ENCODE measurements around the gene NPAS2.

Gene NPAS2

DNA sequence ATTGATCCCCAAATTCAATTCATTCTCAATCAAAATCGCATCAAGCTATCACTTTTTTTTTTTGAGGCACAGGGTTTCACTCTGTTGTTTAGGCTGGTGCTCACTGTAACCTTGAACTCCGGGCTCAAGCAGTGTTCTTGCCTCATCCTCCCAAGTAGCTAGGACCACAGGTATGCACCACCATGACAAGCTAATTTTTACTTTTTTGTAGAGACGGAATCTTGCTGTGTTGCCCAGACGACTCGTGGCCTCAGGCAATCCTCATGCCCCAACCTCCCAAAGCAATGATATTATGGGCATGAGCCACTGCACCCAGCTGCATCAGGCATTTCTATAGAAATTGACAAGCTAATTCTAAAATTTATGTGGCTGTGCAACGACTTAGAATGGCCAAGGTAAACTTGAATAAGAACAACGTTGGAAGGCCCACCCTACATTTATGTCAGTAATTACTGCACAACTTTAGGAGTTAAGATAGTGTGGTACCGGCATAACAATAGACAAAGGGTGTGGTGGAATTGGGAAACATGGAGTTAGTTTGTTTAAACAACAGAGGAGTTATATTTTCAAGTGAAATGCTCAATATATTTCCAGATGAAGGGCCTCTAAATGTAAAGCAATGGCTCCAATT lies 78.2 kb downstream of the NPAS2 start:
- Histone ChIP-seq H3K4me3 (no peak overlapping the region), H3K27ac (no peak overlapping the region), H3K27me3 (no peaks in the 10 kb centered on the region), H3K4me1 (peaks cover 0 to 21% (median 12%) of the 10 kb centered on the region in 4 donors), H3K36me3 (no peaks in the 10 kb centered on the region), H3K9me3 (peaks cover 0 to 5% (median 0%) of the 10 kb centered on the region in 3 donors)
- TF ChIP-seq, protein P1, sequence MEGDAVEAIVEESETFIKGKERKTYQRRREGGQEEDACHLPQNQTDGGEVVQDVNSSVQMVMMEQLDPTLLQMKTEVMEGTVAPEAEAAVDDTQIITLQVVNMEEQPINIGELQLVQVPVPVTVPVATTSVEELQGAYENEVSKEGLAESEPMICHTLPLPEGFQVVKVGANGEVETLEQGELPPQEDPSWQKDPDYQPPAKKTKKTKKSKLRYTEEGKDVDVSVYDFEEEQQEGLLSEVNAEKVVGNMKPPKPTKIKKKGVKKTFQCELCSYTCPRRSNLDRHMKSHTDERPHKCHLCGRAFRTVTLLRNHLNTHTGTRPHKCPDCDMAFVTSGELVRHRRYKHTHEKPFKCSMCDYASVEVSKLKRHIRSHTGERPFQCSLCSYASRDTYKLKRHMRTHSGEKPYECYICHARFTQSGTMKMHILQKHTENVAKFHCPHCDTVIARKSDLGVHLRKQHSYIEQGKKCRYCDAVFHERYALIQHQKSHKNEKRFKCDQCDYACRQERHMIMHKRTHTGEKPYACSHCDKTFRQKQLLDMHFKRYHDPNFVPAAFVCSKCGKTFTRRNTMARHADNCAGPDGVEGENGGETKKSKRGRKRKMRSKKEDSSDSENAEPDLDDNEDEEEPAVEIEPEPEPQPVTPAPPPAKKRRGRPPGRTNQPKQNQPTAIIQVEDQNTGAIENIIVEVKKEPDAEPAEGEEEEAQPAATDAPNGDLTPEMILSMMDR (IDR thresholded peaks at IDR 0.05): no peak
- DNase-seq: no peak
- intact Hi-C loops (cut with DNase I; ENCODE audit: low total_unique reads): no loop called here

DNA sequence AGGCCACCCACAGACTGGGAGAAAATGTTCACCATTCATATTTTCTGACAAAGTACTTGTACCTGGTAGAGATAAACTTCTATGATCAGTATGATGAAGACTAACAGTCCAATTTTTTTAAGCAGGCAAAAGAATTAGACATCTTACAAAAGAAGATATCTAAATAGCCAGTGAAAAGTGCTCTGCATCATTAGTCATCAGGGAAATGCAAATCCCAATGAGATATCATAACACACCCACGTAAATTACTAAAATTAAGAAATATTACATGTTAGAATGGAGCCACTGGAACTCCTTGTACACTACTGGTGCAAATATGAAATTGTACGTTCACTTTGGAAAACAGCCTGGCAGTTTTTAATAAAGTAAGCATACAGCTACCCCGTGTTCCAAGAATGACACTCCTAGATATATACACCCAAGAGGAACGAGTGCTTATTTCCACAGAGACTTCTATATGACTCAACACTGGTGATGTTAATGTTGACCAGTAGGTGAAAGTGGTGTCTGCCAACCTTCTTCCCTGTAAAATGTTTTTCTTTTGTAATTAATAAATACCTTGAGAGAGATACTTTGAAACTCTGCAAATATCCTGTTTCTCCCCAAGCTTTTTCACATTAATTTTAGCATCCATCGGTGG lies 80.3 kb downstream of the NPAS2 start:
- no peak overlapping the region for H3K27ac ChIP-seq
- H3K4me1 ChIP-seq: peaks cover 0 to 25% (median 11%) of the 10 kb centered on the region in 4 donors
- intact Hi-C loops (cut with DNase I; ENCODE audit: low total_unique reads): no loop called here
- H3K27me3 ChIP-seq: no peaks in the 10 kb centered on the region
- TF ChIP-seq, protein P1 (IDR thresholded peaks at IDR 0.05): no peak
- H3K4me3 ChIP-seq: no peak overlapping the region
- H3K9me3 ChIP-seq: peaks cover 0 to 5% (median 0%) of the 10 kb centered on the region in 3 donors
- no peak for DNase-seq
- peaks cover 0 to 2% (median 0%) of the 10 kb centered on the region in 3 donors for H3K36me3 ChIP-seq

DNA sequence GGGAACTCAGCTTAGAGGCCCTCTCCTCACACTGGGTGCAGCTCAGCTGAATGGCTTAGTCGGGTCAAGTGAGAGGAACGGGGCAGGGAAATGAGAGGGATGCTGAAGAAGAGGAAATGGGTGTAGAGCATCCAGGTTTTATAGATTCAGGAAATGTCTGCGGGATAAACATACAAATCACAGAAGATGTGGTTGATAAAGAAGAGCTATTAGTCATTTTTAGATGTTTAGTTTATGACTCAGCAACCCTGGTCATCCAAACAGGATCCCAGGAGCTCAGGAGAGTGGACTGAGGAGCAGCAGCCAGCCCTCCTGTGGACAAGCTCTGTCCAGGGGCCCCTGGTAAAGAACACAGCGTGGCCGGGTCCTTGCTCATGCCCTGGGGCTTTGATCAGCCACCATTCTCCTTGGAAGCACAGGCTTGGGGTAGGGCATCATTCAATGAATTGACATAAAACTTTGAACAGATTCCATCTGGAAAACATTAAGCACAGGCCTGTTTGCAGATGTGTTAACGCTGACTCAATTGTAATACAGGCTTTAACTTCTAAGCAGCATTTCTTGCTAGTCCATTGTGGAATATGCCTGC lies 83.0 kb downstream of the NPAS2 start:
- no peak overlapping the region for H3K4me3 ChIP-seq
- DNase-seq: no peak
- TF ChIP-seq, protein P1 (IDR thresholded peaks at IDR 0.05): no peak
- H3K36me3 ChIP-seq: peaks cover 0 to 14% (median 0%) of the 10 kb centered on the region in 3 donors
- peaks cover 0 to 13% (median 0%) of the 10 kb centered on the region in 4 donors for H3K4me1 ChIP-seq
- H3K9me3 ChIP-seq: peaks cover 0 to 5% (median 0%) of the 10 kb centered on the region in 3 donors
- intact Hi-C loops (cut with DNase I; ENCODE audit: low total_unique reads): no loop called here
- H3K27ac ChIP-seq: no peak overlapping the region
- H3K27me3 ChIP-seq: no peaks in the 10 kb centered on the region

DNA sequence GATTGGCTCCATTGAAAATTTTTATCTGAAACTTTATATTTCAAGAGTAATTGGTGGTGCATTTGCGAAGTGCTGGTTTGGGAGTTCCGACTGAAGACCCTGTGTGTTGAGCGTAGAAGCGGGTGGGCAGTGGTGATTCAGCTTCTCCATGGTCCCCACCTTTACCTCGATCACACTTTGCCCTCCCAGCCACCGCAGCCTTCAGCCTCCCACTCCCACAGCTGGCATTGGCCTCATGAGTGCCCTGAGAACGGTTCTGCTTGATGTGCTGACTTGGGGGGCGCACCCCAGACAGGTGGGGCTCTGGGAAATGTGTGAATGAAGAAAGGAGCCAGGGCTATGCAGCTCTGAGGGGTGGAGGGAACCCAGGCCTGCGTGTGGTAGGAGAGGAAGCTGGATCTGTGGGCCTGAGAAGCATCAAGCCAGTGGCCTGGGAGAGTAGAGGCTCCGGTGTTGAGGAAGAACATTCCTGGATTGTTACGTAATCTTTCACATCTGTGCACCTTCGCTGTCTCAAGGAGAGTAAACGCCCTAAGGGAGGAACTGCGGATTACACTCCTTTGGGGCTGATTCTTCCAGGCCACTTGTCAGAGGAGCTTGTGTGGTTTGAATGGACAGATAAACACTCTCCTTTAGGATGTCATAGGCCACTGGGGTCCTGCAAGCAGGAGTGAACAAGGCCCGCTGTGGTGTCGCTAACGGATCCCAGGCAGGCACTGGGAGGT lies 83.8 kb downstream of the NPAS2 start:
- peaks cover 0 to 5% (median 0%) of the 10 kb centered on the region in 3 donors for H3K9me3 ChIP-seq
- TF ChIP-seq, protein P1 (IDR thresholded peaks at IDR 0.05): no peak
- no peak for DNase-seq
- no peak overlapping the region for H3K4me3 ChIP-seq
- intact Hi-C loops (cut with DNase I; ENCODE audit: low total_unique reads): no loop called here
- H3K27me3 ChIP-seq: no peaks in the 10 kb centered on the region
- peaks cover 0 to 13% (median 0%) of the 10 kb centered on the region in 4 donors for H3K4me1 ChIP-seq
- H3K27ac ChIP-seq: no peak overlapping the region
- H3K36me3 ChIP-seq: peaks cover 0 to 14% (median 0%) of the 10 kb centered on the region in 3 donors

DNA sequence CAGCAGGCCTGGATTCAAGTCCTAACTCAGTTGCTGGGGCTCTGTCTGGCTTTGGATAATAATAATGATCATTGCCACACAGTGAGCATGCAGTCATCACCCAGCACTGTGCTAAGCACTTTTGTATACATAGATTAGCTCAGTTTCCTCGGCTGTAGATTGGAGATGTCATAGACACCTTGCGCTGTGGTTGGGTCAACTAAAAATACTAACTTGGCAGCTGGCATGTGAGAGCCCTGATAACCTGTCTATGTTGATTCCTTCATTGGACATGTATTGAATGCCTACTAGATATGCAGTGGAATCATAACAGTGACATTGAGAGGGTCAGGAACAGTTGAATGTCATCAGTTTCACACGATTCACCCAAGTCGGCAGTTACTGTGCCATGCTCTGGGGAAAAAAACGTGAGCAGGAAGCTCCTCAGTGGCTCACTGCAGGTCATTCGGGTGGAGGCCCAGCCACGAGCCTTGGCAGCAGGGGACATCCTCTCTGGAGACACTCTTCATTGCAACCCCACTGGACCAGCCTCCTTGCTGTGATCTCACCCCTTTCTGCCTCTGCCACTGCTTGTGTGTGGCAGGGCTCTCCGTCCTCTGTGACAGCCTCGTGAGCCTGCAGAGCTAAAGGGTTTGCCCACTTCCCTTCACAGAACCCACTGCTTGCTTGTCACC lies 85.3 kb downstream of the NPAS2 start:
- DNase-seq: no peak
- intact Hi-C loops (cut with DNase I; ENCODE audit: low total_unique reads): no loop called here
- TF ChIP-seq, protein P1 (IDR thresholded peaks at IDR 0.05): no peak

More for the DNA sequence above, 85.3 kb downstream of the NPAS2 start:
- Histone ChIP-seq H3K4me1 (peaks cover 0 to 13% (median 0%) of the 10 kb centered on the region in 4 donors), H3K4me3 (no peak overlapping the region), H3K27ac (no peak overlapping the region), H3K36me3 (peaks cover 0 to 14% (median 0%) of the 10 kb centered on the region in 3 donors), H3K9me3 (peaks cover 0 to 1% (median 0%) of the 10 kb centered on the region in 3 donors), H3K27me3 (no peaks in the 10 kb centered on the region)

All from tibial artery (tissue), 4 donors.